Endodermal cell (in vitro differentiated cells): ENCODE measurements around the gene UROC1. TPM values are rescaled to one million over a fixed set of nuclear protein-coding genes. Genes with fewer than 3 reads are reported as not detected.

ENCODE experiments used
- DNase-seq: peaks from one replicate; pipeline ENCODE4 v3.0.0-alpha.2; 2017
- H3K27ac ChIP-seq: 2 replicates; pipeline ENCODE4 v1.5.1; 2013; ENCODE audit warnings: mild to moderate bottlenecking, low read depth, low read length, moderate library complexity
- H3K27me3 ChIP-seq: 2 replicates; pipeline ENCODE4 v1.6.1; 2013; ENCODE audit warnings: mild to moderate bottlenecking, low read length, moderate library complexity; ENCODE audit not compliant: insufficient read depth, control insufficient read depth, poor library complexity, severe bottlenecking
- H3K36me3 ChIP-seq: 2 replicates; pipeline ENCODE4 v1.7.0; 2013; ENCODE audit warnings: mild to moderate bottlenecking, low read length, moderate library complexity; ENCODE audit not compliant: control insufficient read depth, insufficient read depth
- H3K4me1 ChIP-seq: one replicate; pipeline ENCODE4 v1.7.0; 2013; ENCODE audit warnings: low read length; ENCODE audit not compliant: control insufficient read depth, insufficient read depth
- H3K4me3 ChIP-seq: 2 replicates; pipeline ENCODE4 v1.5.1; 2013; ENCODE audit warnings: mild to moderate bottlenecking, low read length, moderate library complexity
- H3K9ac ChIP-seq: 2 replicates; pipeline ENCODE4 v1.6.1; 2013; ENCODE audit warnings: mild to moderate bottlenecking, low read length, moderate library complexity; ENCODE audit not compliant: poor library complexity, severe bottlenecking; ENCODE audit errors: extremely low read depth
- H3K9me3 ChIP-seq: 2 replicates; pipeline ENCODE4 v1.6.1; 2013; ENCODE audit warnings: mild to moderate bottlenecking, low read length, moderate library complexity; ENCODE audit not compliant: control insufficient read depth
- H3K27ac Mint-ChIP-seq: 2 replicates; pipeline ENCODE4 v1.8.0; 2020; ENCODE audit warnings: mixed read lengths
- H3K27me3 Mint-ChIP-seq: 2 replicates; pipeline ENCODE4 v1.8.0; 2021; ENCODE audit warnings: mild to moderate bottlenecking, mixed read lengths; ENCODE audit not compliant: insufficient read depth
- H3K36me3 Mint-ChIP-seq: 2 replicates; pipeline ENCODE4 v1.8.0; 2020; ENCODE audit warnings: low read depth, mixed read lengths
- H3K4me1 Mint-ChIP-seq: 2 replicates; pipeline ENCODE4 v1.8.0; 2020; ENCODE audit warnings: mixed read lengths
- H3K4me3 Mint-ChIP-seq: 2 replicates; pipeline ENCODE4 v1.8.0; 2020; ENCODE audit warnings: mild to moderate bottlenecking, moderate library complexity, mixed read lengths
- H3K9me3 Mint-ChIP-seq: 2 replicates; pipeline ENCODE4 v1.8.0; 2020; ENCODE audit warnings: mild to moderate bottlenecking, mixed read lengths
- CTCF ChIP-seq: fragments of 200-600 bp; sonication (generic); conservative IDR thresholded peaks from 2 replicates; pipeline ENCODE4 v1.5.0; 2021; ENCODE audit warnings: antibody characterized with exemption, mild to moderate bottlenecking
- WGBS, 2 experiments: methylation state at CpG; one replicate each; pipeline versions ENCODE4 v1.1.5 to v1.1.7; 2013; ENCODE audit warnings: missing lambda C conversion rate in 2 of 2, mixed read lengths in 1 of 2; ENCODE audit not compliant: insufficient coverage in 1 of 2, insufficient read length in 1 of 2; 5-methylcytosine and 5-hydroxymethylcytosine counted together
- total RNA-seq, 2 donors: library from RNA; stranded (reverse); fragmentation: NEBNext Ultra II Directional in 1 of 2; extraction: Animal tissue kit (Norgen Biotek cat#: 25700) in 1 of 2; gene quantifications; 2 replicates in 1 of 2; 3 replicates in 1 of 2; pipeline ENCODE4 v1.2.1, GENCODE V29; 2021

The UROC1 gene
- total RNA-seq, 2 donors from 2014 or later: not detected

- H3K4me1 Mint-ChIP-seq: peaks cover 8% of the 10 kb centered on the region
- Histone ChIP-seq H3K9ac (no peak overlapping the region), H3K4me1 (peaks cover 6% of the 10 kb centered on the region), H3K4me3 (no peak overlapping the region), H3K9me3 (no peaks in the 10 kb centered on the region), H3K36me3 (no peaks in the 10 kb centered on the region), H3K27ac (no peak overlapping the region), H3K27me3 (no peaks in the 10 kb centered on the region)
- no peaks in the 10 kb centered on the region for H3K9me3 Mint-ChIP-seq
- H3K27ac Mint-ChIP-seq: peak overlapping the region; percentile 66
- WGBS, 2 experiments: 67% methylated on average over 4 of the region's 4 CpGs; no CpG with 5 or more reads in 1 of the 2 experiments
- DNase-seq: no peak
- no peak for TF ChIP-seq CTCF
- H3K36me3 Mint-ChIP-seq: no peaks in the 10 kb centered on the region
- H3K4me3 Mint-ChIP-seq: no peak overlapping the region
- H3K27me3 Mint-ChIP-seq: no peaks in the 10 kb centered on the region
Observed at GRCh38 chr3:126498461-126498860, 19.1 kb downstream of the UROC1 start.

GRCh38 chr3:126497956-126498355, 19.6 kb downstream of the UROC1 start:
- Histone ChIP-seq H3K27ac (no peak overlapping the region), H3K4me1 (peaks cover 6% of the 10 kb centered on the region), H3K9ac (no peak overlapping the region), H3K4me3 (no peak overlapping the region), H3K9me3 (no peaks in the 10 kb centered on the region), H3K27me3 (no peaks in the 10 kb centered on the region), H3K36me3 (no peaks in the 10 kb centered on the region)
- no peak overlapping the region for H3K27ac Mint-ChIP-seq
- no peaks in the 10 kb centered on the region for H3K36me3 Mint-ChIP-seq
- no peak overlapping the region for H3K4me3 Mint-ChIP-seq
- no peaks in the 10 kb centered on the region for H3K27me3 Mint-ChIP-seq
- peaks cover 8% of the 10 kb centered on the region for H3K4me1 Mint-ChIP-seq
- no peaks in the 10 kb centered on the region for H3K9me3 Mint-ChIP-seq
- TF ChIP-seq CTCF: no peak
- DNase-seq: no peak
- 92 to 100% methylated on average over 5 to 6 of the region's 6 CpGs for WGBS, 2 experiments

GRCh38 chr3:126496894-126497850, 20.4 kb downstream of the UROC1 start:
- no peak overlapping the region for H3K4me3 Mint-ChIP-seq
- 87 to 88% methylated on average over 11 to 21 of the region's 21 CpGs for WGBS, 2 experiments

More at GRCh38 chr3:126496894-126497850, 20.4 kb downstream of the UROC1 start:
- Histone ChIP-seq H3K27ac (no peak overlapping the region), H3K9ac (no peak overlapping the region), H3K4me1 (peaks cover 6% of the 10 kb centered on the region), H3K9me3 (no peaks in the 10 kb centered on the region), H3K27me3 (no peaks in the 10 kb centered on the region), H3K4me3 (no peak overlapping the region), H3K36me3 (no peaks in the 10 kb centered on the region)
- peaks cover 8% of the 10 kb centered on the region for H3K4me1 Mint-ChIP-seq
- DNase-seq: no peak
- no peaks in the 10 kb centered on the region for H3K36me3 Mint-ChIP-seq
- H3K27ac Mint-ChIP-seq: no peak overlapping the region
- TF ChIP-seq CTCF: no peak
- no peaks in the 10 kb centered on the region for H3K27me3 Mint-ChIP-seq
- no peaks in the 10 kb centered on the region for H3K9me3 Mint-ChIP-seq
